Effector memory CD4-positive, alpha-beta T cell (primary cell): ENCODE data around the gene RNF220.

Source experiments
- DNase-seq, 3 donors: peaks; one replicate each; pipeline ENCODE4 v3.0.0-alpha.2; 2020
- H3K27ac ChIP-seq: 2 replicates; pipeline ENCODE4 v1.7.0; 2013; ENCODE audit warnings: mild to moderate bottlenecking, low read length, moderate library complexity; ENCODE audit not compliant: insufficient read depth, poor library complexity, severe bottlenecking
- H3K27me3 ChIP-seq: replicated peaks from 2 replicates; pipeline ENCODE4 v1.7.0; 2013; ENCODE audit warnings: mild to moderate bottlenecking, low read length; ENCODE audit not compliant: insufficient read depth, control insufficient read depth, poor library complexity, severe bottlenecking
- H3K36me3 ChIP-seq: 2 replicates; pipeline ENCODE4 v1.7.0; 2013; ENCODE audit warnings: mild to moderate bottlenecking, low read length, moderate library complexity; ENCODE audit not compliant: control insufficient read depth, insufficient read depth
- H3K4me1 ChIP-seq: 2 replicates; pipeline ENCODE4 v1.7.0; 2013; ENCODE audit warnings: low read length, mild to moderate bottlenecking; ENCODE audit not compliant: control insufficient read depth, insufficient read depth, poor library complexity, severe bottlenecking
- H3K4me3 ChIP-seq: 2 replicates; pipeline ENCODE4 v1.7.0; 2013; ENCODE audit warnings: low read length, low read depth, mild to moderate bottlenecking; ENCODE audit not compliant: insufficient read depth, poor library complexity, severe bottlenecking
- H3K9me3 ChIP-seq: 2 replicates; pipeline ENCODE4 v1.7.0; 2013; ENCODE audit warnings: mild to moderate bottlenecking, low read length, moderate library complexity; ENCODE audit not compliant: control insufficient read depth

The RNF220 gene

DNA sequence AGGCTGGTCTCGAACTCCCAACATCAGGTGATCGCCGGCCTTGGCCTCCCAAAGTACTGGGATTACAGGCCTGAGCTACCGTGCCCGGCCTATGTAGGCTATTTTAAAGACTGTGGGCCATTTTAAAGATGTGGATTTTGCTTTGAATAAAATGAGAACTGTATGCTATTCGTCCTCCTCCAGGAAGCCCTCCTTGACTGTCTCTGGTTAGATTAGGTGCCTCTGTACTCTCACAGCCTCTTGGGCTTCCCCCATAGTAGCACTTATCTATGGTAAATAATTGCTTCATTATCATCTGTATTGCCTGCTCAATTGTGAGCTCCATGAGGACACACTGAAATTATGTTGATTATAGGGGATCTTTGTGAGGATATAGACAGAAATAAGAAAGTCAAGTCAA is 29.5 kb upstream of the RNF220 start:
- Histone ChIP-seq H3K9me3 (no peaks in the 10 kb centered on the region), H3K4me1 (no peaks in the 10 kb centered on the region), H3K27me3 (no peaks in the 10 kb centered on the region), H3K4me3 (no peak overlapping the region), H3K27ac (no peak overlapping the region), H3K36me3 (no peaks in the 10 kb centered on the region)
- DNase-seq: no peak

DNA sequence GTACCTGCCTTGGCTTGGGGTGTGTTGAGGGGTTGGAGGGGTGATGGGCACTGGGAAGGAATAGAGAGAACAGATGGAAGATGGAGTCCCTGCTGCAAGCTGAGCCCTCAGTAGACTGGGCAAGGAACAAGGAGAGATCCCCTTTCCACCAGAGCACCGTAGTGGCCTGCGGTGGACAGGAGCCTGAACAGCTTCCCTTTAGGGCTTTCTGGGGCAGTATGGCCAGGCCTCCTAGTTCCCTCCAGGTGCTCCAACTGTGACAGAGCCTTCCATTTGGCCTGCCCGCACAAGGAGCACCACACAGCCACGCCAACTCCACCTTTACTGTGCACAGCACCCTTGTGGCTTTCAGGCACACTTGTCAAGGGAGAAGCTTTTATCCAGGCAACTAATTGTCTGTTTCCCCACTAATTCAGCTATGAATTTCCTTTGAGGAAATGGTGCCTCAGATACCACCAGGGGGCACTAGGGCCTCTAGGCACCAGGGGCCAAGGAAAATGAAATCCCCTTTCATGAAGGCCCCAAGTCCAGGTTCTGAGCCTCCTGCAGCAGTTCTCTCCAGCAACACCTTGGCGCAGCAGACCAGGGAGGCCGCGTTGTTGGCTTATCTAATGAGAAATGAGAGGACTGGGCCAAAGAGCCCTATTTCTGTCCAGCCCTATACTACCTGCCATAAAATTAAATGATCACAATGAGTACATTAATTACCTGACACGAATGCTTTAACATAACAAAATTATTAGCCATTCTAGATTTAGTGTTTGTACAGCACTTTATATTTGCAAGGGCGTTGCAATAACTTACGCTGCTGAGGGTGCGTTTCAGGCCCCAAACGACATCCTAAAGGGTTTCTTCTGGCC is 26.9 kb upstream of the RNF220 start:
- no peak overlapping the region for H3K27ac ChIP-seq
- H3K36me3 ChIP-seq: no peaks in the 10 kb centered on the region
- H3K4me1 ChIP-seq: no peaks in the 10 kb centered on the region
- peak in 1 of 3 donors; percentile 15 for DNase-seq
- no peaks in the 10 kb centered on the region for H3K9me3 ChIP-seq
- H3K27me3 ChIP-seq: no peaks in the 10 kb centered on the region
- no peak overlapping the region for H3K4me3 ChIP-seq

DNA sequence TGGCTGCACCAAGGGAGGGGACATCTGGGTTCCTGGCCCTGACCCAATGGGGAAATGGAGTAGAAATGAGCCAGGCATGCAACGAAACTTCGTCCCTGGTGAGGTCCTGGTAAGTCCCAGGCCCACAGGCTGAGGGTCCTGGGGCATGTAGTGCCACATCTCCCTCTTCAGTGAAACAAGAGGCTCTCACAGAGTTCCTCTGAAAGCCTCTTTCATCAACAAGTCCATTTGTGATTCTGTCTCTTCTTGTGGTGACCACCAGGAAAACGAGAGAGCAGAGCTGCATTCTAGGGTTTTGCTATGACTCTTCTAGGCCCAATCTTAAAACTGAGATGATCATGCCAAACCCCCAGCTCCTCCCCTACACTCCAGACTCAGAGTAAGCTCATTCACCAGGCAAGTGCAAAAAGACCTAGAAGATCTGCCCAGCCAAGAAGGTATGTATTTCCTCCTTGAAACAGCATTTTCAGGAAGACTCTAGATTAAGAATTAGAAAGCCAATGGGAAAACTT is 24.3 kb upstream of the RNF220 start:
- H3K36me3 ChIP-seq: no peaks in the 10 kb centered on the region
- H3K27me3 ChIP-seq: peaks cover 3% of the 10 kb centered on the region
- H3K4me1 ChIP-seq: no peaks in the 10 kb centered on the region
- no peak overlapping the region for H3K27ac ChIP-seq
- no peak overlapping the region for H3K4me3 ChIP-seq
- DNase-seq: no peak
- H3K9me3 ChIP-seq: no peaks in the 10 kb centered on the region

GRCh38 chr1:44388551-44388950 is 16.5 kb upstream of the RNF220 start:
- Histone ChIP-seq H3K27me3 (peaks cover 6% of the 10 kb centered on the region), H3K27ac (no peak overlapping the region), H3K4me1 (no peaks in the 10 kb centered on the region), H3K36me3 (no peaks in the 10 kb centered on the region), H3K4me3 (no peak overlapping the region), H3K9me3 (no peaks in the 10 kb centered on the region)
- DNase-seq: no peak

DNA sequence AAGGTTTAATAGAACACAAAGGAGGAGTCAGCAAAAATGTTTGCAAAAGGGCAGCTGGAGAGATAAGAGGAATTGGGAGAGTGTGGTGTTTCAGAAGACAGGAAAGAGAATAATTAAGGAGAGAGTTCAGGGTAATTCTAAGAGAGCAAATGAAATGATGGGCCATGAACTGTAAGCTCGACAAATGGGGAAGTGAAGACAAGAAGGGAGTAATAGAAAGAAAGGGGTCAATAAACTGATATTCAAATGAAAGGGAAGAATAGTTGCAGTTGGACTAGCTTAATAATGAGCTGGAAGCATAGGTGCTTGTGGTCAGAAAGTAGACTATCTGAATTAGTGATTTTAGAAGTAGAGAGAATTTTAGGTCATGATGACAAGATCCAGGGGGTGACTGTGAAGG is 15.6 kb upstream of the RNF220 start:
- Histone ChIP-seq H3K27me3 (peaks cover 3% of the 10 kb centered on the region), H3K4me1 (no peaks in the 10 kb centered on the region), H3K9me3 (no peaks in the 10 kb centered on the region), H3K36me3 (no peaks in the 10 kb centered on the region), H3K27ac (no peak overlapping the region), H3K4me3 (no peak overlapping the region)
- DNase-seq: no peak

DNA sequence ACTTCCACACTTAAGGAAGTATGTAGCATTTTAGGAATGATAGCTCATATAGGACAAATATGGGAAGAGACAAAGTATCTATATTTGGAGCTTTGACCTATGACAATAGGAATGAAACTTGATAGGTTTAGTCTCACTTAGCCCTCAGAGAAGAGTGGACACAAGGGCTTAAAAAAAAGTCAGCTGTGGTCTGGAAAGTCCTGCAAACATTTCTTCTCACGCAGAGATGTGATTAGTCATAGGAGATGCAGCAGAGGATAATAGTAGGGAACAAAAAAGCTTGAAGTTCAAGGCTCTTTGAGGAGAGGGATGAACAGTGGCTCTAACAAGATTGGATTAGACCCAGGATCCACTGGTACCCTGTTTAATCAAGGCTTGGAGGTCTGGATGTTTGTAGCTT is 14.8 kb upstream of the RNF220 start:
- Histone ChIP-seq H3K9me3 (no peaks in the 10 kb centered on the region), H3K4me3 (no peak overlapping the region), H3K36me3 (no peaks in the 10 kb centered on the region), H3K27me3 (peaks cover 3% of the 10 kb centered on the region), H3K27ac (no peak overlapping the region), H3K4me1 (no peaks in the 10 kb centered on the region)
- no peak for DNase-seq

GRCh38 chr1:44401256-44402228 is 3.5 kb upstream of the RNF220 start:
- H3K27me3 ChIP-seq: peaks cover 36% of the 10 kb centered on the region
- no peaks in the 10 kb centered on the region for H3K36me3 ChIP-seq
- H3K4me3 ChIP-seq: no peak overlapping the region
- no peaks in the 10 kb centered on the region for H3K9me3 ChIP-seq
- peaks cover 17% of the 10 kb centered on the region for H3K4me1 ChIP-seq
- no peak overlapping the region for H3K27ac ChIP-seq
- DNase-seq: no peak

- DNase-seq: no peak
- H3K4me3 ChIP-seq: peak overlapping the region; percentile 58
- peaks cover 67% of the 10 kb centered on the region for H3K27me3 ChIP-seq
- peaks cover 37% of the 10 kb centered on the region for H3K4me1 ChIP-seq
- H3K36me3 ChIP-seq: no peaks in the 10 kb centered on the region
- H3K9me3 ChIP-seq: no peaks in the 10 kb centered on the region
- no peak overlapping the region for H3K27ac ChIP-seq
These were observed 1.0 kb downstream of the RNF220 start for GRCh38 chr1:44405798-44406736.

DNA sequence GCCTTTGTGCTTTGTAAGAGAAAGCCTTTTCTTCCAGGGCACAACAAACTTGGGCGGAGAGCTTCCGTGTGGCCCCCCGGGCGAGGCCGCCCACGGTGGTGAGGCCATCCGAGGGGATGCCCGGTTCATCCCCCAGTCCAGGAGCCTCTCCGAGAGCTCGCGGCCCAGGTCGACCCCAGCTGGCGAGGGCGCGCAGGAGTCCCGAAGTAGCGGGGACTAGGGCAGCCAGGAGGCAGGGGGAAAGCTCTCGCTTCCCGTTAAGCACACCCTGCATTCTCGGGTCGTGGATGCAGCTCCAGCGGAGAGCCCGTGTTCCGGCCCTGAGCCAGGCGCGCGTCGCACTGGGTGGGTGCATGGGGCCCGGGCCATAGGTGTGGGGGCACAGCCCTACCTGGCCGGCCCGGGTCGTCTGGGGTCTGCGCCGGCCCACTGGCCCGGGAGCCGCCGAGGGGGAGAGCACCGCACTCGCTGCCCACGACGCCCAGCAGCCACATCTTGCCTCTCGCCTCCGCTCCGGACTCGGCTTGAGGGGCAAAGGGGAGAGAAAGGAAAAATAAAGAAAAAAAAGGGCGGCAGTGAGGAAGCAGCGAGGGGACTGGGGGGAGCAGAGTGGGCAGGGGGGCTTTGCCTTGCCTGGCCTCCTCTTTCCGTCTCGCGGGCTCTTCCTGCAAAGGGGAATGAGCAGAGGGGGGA is 1.8 kb downstream of the RNF220 start:
- no peak for DNase-seq
- Histone ChIP-seq H3K4me1 (peaks cover 37% of the 10 kb centered on the region), H3K36me3 (no peaks in the 10 kb centered on the region), H3K9me3 (no peaks in the 10 kb centered on the region), H3K27ac (no peak overlapping the region), H3K27me3 (peaks cover 67% of the 10 kb centered on the region), H3K4me3 (peak overlapping the region; percentile 58)
